Hematopoietic multipotent progenitor cell treated with erythropoietin and hydrocortisone succinate and interleukin-3 and kit ligand, for 17 days (in vitro differentiated cells): ENCODE data around the gene CCDC86.

Experiments used
- DNase-seq: peaks from one replicate; pipeline ENCODE4 v3.0.0-alpha.2; 2015; ENCODE audit warnings: low spot score

Gene CCDC86

GRCh38 chr11:60831143-60831500 lies 10.8 kb upstream of the CCDC86 start:
- DNase-seq: peak; percentile 84

GRCh38 chr11:60831501-60832079 lies 10.3 kb upstream of the CCDC86 start:
- peak; percentile 15 for DNase-seq

GRCh38 chr11:60834742-60835533 lies 7.0 kb upstream of the CCDC86 start:
- DNase-seq: no peak

GRCh38 chr11:60835534-60835846 lies 6.4 kb upstream of the CCDC86 start:
- no peak for DNase-seq

GRCh38 chr11:60836866-60837515 lies 4.9 kb upstream of the CCDC86 start:
- no peak for DNase-seq

- DNase-seq: no peak
These were observed 3.8 kb upstream of the CCDC86 start for GRCh38 chr11:60838132-60838531.

GRCh38 chr11:60840470-60841430 lies 1.2 kb upstream of the CCDC86 start:
- no peak for DNase-seq

- DNase-seq: no peak
These were observed 1.0 kb downstream of the CCDC86 start for GRCh38 chr11:60842668-60843600.

- DNase-seq: no peak
These were observed 2.3 kb downstream of the CCDC86 start for GRCh38 chr11:60844045-60844869.

- no peak for DNase-seq
These were observed 2.9 kb downstream of the CCDC86 start for GRCh38 chr11:60844870-60845221.

GRCh38 chr11:60845338-60845737 lies 3.4 kb downstream of the CCDC86 start:
- no peak for DNase-seq

- no peak for DNase-seq
These were observed 5.4 kb downstream of the CCDC86 start for GRCh38 chr11:60847281-60847680.

GRCh38 chr11:60847896-60848295 lies 6.0 kb downstream of the CCDC86 start:
- no peak for DNase-seq

- DNase-seq: no peak
These were observed 6.8 kb downstream of the CCDC86 start for GRCh38 chr11:60848714-60849151.

GRCh38 chr11:60849641-60850520 lies 8.0 kb downstream of the CCDC86 start:
- DNase-seq: no peak

GRCh38 chr11:60851327-60852104 lies 9.6 kb downstream of the CCDC86 start:
- no peak for DNase-seq

GRCh38 chr11:60852117-60852981 lies 10.4 kb downstream of the CCDC86 start:
- no peak for DNase-seq
